HEK293 (cell line): Measurements from ENCODE around the gene NCK1.

Experiments used
- CTCF ChIP-seq: fragments of 450-650 bp; formaldehyde crosslinking; IDR thresholded peaks from 2 replicates; pipeline ENCODE4 v1.5.1; 2016; ENCODE audit warnings: missing biosample characterization, missing genetic modification characterization
- WT1 ChIP-seq: fragments of 450-650 bp; formaldehyde crosslinking; IDR thresholded peaks from 2 replicates; pipeline ENCODE4 v1.5.1; 2016; ENCODE audit warnings: missing biosample characterization, missing genetic modification characterization
- ZNF132 ChIP-seq: fragments of 450-650 bp; formaldehyde crosslinking; IDR thresholded peaks from 2 replicates; pipeline ENCODE4 v1.5.1; 2017; ENCODE audit warnings: missing biosample characterization, missing genetic modification characterization, borderline replicate concordance
- ZNF530 ChIP-seq: fragments of 450-650 bp; formaldehyde crosslinking; IDR thresholded peaks from 2 replicates; pipeline ENCODE4 v1.5.1; 2016; ENCODE audit warnings: low read depth, missing biosample characterization, missing genetic modification characterization
- ZNF670 ChIP-seq: fragments of 450-650 bp; formaldehyde crosslinking; IDR thresholded peaks from 2 replicates; pipeline ENCODE4 v1.5.1; 2016; ENCODE audit warnings: missing biosample characterization, missing genetic modification characterization, low read depth

- TF ChIP-seq CTCF (tag by site-specific recombination), result no peak
- no peak for TF ChIP-seq ZNF530 (tag by site-specific recombination)
- TF ChIP-seq ZNF670 (tag by site-specific recombination), result no peak
- no peak for TF ChIP-seq WT1
- TF ChIP-seq ZNF132 (tag by site-specific recombination), result no peak
Observed at GRCh38 chr3:136909187-136909586, 47.2 kb downstream of the NCK1 start.
